Gastrocnemius medialis (tissue), 4 donors: ENCODE measurements around the gene PSMD12. TPM values are rescaled to one million over a fixed set of nuclear protein-coding genes. Genes with fewer than 3 reads are reported as not detected.

Experiments used
- ATAC-seq, 2 donors: fragments of 150-250 bp; one replicate each; pipeline ENCODE4 v1.9.1; 2016
- DNase-seq, 2 donors: peaks; one replicate each; pipeline ENCODE4 v3.0.0-alpha.2; 2019
- H3K27ac ChIP-seq, 4 donors: fragments of 200-600 bp; sonication (generic); 1 replicate in 1 of 4; 2 replicates in 3 of 4; pipeline ENCODE4 v1.5.1; 2016 to 2018; ENCODE audit warnings: mild to moderate bottlenecking in 2 of 4, moderate library complexity in 1 of 4
- H3K27me3 ChIP-seq, 3 donors: fragments of 200-600 bp; sonication (generic) in 2 of 3; 1 replicate in 1 of 3; 2 replicates in 2 of 3; pipeline versions ENCODE4 v1.5.1 to v1.6.0; 2016 to 2019; ENCODE audit warnings: mild to moderate bottlenecking in 1 of 3, moderate library complexity in 1 of 3
- H3K36me3 ChIP-seq, 2 donors: fragments of 200-600 bp; sonication (generic) in 1 of 2; one replicate each; pipeline ENCODE4 v1.5.1; 2017 to 2018
- H3K4me1 ChIP-seq, 2 donors: fragments of 200-600 bp; sonication (generic) in 1 of 2; one replicate each; pipeline ENCODE4 v1.5.1; 2016 to 2017; ENCODE audit warnings: mild to moderate bottlenecking in 2 of 2
- H3K4me3 ChIP-seq, 4 donors: fragments of 200-600 bp; sonication (generic) in 3 of 4; 1 replicate in 1 of 4; 2 replicates in 3 of 4; pipeline ENCODE4 v1.5.1; 2016 to 2019; ENCODE audit warnings: mild to moderate bottlenecking in 2 of 4
- H3K9me3 ChIP-seq, 3 donors: fragments of 200-600 bp; sonication (generic) in 2 of 3; 1 replicate in 1 of 3; 2 replicates in 2 of 3; pipeline ENCODE4 v1.5.1; 2016 to 2019
- POLR2A ChIP-seq, 2 donors: fragments of 450-650 bp; IDR thresholded peaks; one replicate each; pipeline ENCODE4 v1.6.1; 2017; ENCODE audit warnings: antibody characterized with exemption in 2 of 2, mild to moderate bottlenecking in 2 of 2, moderate library complexity in 2 of 2
- in situ Hi-C, 4 donors: fragments of 200-750 bp; cut with MboI; loops; one replicate each; pipeline versions ENCODE4 v1.15.0 to v1.8.0; 2017; ENCODE audit warnings: low sequenced_read_pairs in 4 of 4
- intact Hi-C: fragments of 100-400 bp; cut with DNase I; formaldehyde crosslinking; loops from one replicate; pipeline ENCODE4 v1.15.1; 2023; ENCODE audit warnings: low total_unique reads
- total RNA-seq, 4 donors: library from RNA; depleted of rRNA; stranded (reverse); fragments of >200 nt; gene quantifications; one replicate each; pipeline versions ENCODE4 v1.1.0 to v1.2.3, GENCODE V29; 2016
- TF ChIP-seq, protein P1 (sequence below), 5 experiments: fragments of 450-650 bp in 3 of 5; fragments of 200-600 bp in 2 of 5; sonication (generic) in 2 of 5; IDR thresholded peaks in 4 of 5; conservative IDR thresholded peaks in 1 of 5; 1 replicate in 4 of 5; 2 replicates in 1 of 5; pipeline ENCODE4 v1.5.1; 2016 to 2019; ENCODE audit warnings: antibody characterized with exemption in 5 of 5, mild to moderate bottlenecking in 3 of 5, moderate library complexity in 3 of 5

PSMD12 gene
- total RNA-seq, 4 donors from 2014 or later = 52.0 to 89.6 (median 69.9) TPM

GRCh38 chr17:67365738-67366192 lies 612 bp downstream of the PSMD12 start:
- TF ChIP-seq, protein P1, sequence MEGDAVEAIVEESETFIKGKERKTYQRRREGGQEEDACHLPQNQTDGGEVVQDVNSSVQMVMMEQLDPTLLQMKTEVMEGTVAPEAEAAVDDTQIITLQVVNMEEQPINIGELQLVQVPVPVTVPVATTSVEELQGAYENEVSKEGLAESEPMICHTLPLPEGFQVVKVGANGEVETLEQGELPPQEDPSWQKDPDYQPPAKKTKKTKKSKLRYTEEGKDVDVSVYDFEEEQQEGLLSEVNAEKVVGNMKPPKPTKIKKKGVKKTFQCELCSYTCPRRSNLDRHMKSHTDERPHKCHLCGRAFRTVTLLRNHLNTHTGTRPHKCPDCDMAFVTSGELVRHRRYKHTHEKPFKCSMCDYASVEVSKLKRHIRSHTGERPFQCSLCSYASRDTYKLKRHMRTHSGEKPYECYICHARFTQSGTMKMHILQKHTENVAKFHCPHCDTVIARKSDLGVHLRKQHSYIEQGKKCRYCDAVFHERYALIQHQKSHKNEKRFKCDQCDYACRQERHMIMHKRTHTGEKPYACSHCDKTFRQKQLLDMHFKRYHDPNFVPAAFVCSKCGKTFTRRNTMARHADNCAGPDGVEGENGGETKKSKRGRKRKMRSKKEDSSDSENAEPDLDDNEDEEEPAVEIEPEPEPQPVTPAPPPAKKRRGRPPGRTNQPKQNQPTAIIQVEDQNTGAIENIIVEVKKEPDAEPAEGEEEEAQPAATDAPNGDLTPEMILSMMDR (IDR thresholded peaks at IDR 0.05 in 4 of 5, conservative IDR thresholded peaks at IDR 0.05 in 1 of 5) = no peak
- TF ChIP-seq POLR2A (IDR thresholded peaks at IDR 0.05) = no peak
- Histone ChIP-seq H3K36me3 (peaks cover 0 to 9% of the 10 kb centered on the region in 2 donors), H3K9me3 (no peaks in the 10 kb centered on the region), H3K4me3 (peak overlapping the region; percentile 72 to 98 (median 95)), H3K4me1 (peaks cover 42 to 46% of the 10 kb centered on the region in 2 donors), H3K27ac (peak overlapping the region; percentile 97 to 99 (median 97)), H3K27me3 (no peaks in the 10 kb centered on the region)
- in situ Hi-C loops = loop anchor here in 1 of 4 donors (25.0 kb wide), 1 partner anchor 472 kb away; the partner anchor contains the start of gene BPTF
- intact Hi-C loops = no loop called here
- DNase-seq (peak in 1 of 2 donors; percentile 60), ATAC-seq (peak; percentile 61 to 70)

DNA sequence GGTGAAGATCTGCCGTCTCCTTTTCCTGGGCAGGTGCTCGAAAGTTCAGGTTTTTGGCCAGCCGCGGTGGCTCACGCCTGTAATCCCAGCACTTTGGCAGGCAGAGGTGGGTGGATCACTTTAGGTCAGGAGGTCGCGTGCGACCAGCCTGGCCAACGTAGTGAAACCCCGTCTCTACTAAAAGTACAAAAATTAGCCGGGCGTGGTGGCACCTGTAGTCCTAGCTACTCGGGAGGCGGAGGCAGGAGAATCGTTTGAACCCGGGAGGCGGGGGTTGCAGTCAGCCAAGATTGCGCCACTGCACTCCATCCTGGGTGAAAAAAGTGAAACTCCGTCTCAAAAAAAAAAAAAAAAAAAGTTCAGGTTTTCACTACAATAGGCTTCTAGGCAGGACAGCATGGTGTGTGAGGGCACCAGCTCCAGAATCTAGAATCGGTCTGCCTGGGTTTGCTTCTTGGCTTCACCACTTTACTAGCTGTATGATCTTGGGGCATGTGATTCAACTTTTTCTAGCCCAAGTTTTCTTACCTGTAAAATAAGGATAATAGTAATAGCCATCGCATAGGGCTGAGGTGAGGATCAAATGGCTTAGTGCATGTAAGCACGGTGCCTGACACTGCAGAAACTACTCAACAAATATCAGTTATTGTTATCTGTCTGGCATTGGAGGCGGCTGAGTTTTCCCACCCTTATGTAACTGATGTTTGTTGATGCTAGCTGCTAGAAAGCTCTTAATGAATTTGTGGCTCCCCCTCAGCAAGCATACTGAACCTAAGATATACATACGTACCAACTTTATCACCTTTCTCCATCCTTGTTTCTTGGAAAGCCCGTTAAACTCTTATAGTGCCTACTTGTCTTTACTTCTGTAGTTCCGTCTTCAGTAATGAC lies 1.3 kb downstream of the PSMD12 start:
- peak overlapping the region; percentile 72 to 98 (median 95) for H3K4me3 ChIP-seq
- H3K9me3 ChIP-seq = no peaks in the 10 kb centered on the region
- intact Hi-C loops (no loop called here), in situ Hi-C loops (loop anchor here in 1 of 4 donors (25.0 kb wide), 1 partner anchor 472 kb away; the partner anchor contains the start of gene BPTF)
- peak overlapping the region; percentile 97 to 99 (median 97) for H3K27ac ChIP-seq
- H3K4me1 ChIP-seq = peaks cover 48 to 52% of the 10 kb centered on the region in 2 donors
- no peaks in the 10 kb centered on the region for H3K27me3 ChIP-seq
- peak in 1 of 2 donors; percentile 36 for ATAC-seq
- peaks cover 0 to 15% of the 10 kb centered on the region in 2 donors for H3K36me3 ChIP-seq
- peak in 1 of 2 donors; percentile 75 for DNase-seq
- TF ChIP-seq, protein P1 (IDR thresholded peaks at IDR 0.05 in 4 of 5, conservative IDR thresholded peaks at IDR 0.05 in 1 of 5) = no peak
- no peak for TF ChIP-seq POLR2A (IDR thresholded peaks at IDR 0.05)

DNA sequence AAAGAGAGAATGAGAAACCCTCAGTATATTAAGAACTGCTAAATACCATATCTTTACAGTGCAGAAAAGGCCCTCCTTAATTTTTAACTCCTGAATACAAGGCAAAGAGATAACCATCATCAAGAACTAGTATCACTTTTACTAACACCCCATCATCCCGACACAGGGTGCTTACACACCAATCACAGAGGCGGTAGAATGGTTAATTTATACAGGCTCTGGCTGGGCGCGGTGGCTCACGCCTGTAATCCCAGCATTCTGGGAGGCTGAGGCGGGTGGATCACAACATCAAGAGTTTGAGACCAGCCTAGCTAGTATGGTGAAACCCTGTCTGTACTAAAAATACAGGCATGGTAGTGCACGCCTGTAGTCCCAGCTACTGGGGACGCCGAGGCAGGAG lies 4.2 kb downstream of the PSMD12 start:
- TF ChIP-seq POLR2A (IDR thresholded peaks at IDR 0.05) = no peak
- Histone ChIP-seq H3K4me3 (no peak overlapping the region), H3K27me3 (no peaks in the 10 kb centered on the region), H3K36me3 (peaks cover 0 to 27% of the 10 kb centered on the region in 2 donors), H3K4me1 (peaks cover 64 to 72% of the 10 kb centered on the region in 2 donors), H3K9me3 (no peaks in the 10 kb centered on the region), H3K27ac (peak overlapping the region; percentile 19 to 97 (median 48))
- intact Hi-C loops = no loop called here
- no peak for DNase-seq
- ATAC-seq = no peak
- in situ Hi-C loops = loop anchor here in 1 of 4 donors (25.0 kb wide), 1 partner anchor 475 kb away; the partner anchor contains the start of gene BPTF

GRCh38 chr17:67360880-67361279 lies 5.5 kb downstream of the PSMD12 start:
- Histone ChIP-seq H3K4me3 (no peak overlapping the region), H3K36me3 (peaks cover 0 to 36% of the 10 kb centered on the region in 2 donors), H3K27me3 (no peaks in the 10 kb centered on the region), H3K9me3 (no peaks in the 10 kb centered on the region), H3K27ac (peak overlapping the region in 3 of 4 donors; percentile 19 to 61 (median 57)), H3K4me1 (peaks cover 60 to 72% of the 10 kb centered on the region in 2 donors)
- ATAC-seq = no peak
- TF ChIP-seq, protein P1 (IDR thresholded peaks at IDR 0.05 in 4 of 5, conservative IDR thresholded peaks at IDR 0.05 in 1 of 5) = no peak
- no peak for TF ChIP-seq POLR2A (IDR thresholded peaks at IDR 0.05)
- in situ Hi-C loops = loop anchor here in 1 of 4 donors (25.0 kb wide), 1 partner anchor 476 kb away; the partner anchor contains the start of gene BPTF
- DNase-seq = no peak
- intact Hi-C loops = no loop called here
